Endothelial cell of umbilical vein (primary cell): ENCODE data around the gene ARHGAP28. TPM values are rescaled to one million over a fixed set of nuclear protein-coding genes. Genes with fewer than 3 reads are reported as not detected.

Experiments
- BruUV-seq: library from RNA; stranded (reverse); fragments of 400-500 nt; replicated peaks from 2 replicates; lab custom pipeline; 2021; lab: Mats Ljungman, UMichigan
- CTCF ChIA-PET: fragments of 300-600, 350-600 bp; sonication (Branson Sonifier 250); formaldehyde crosslinking; loops from one replicate; lab custom pipeline; 2021; ENCODE audit warnings: antibody characterized with exemption, inconsistent platforms; lab: Charles Lee
- POLR2A ChIA-PET: fragments of 300-600, 350-600 bp; sonication (Branson Sonifier 250); formaldehyde crosslinking; loops from one replicate; lab custom pipeline; 2021; ENCODE audit warnings: antibody characterized with exemption, inconsistent platforms; lab: Charles Lee
- DNase-seq: peaks from one replicate; pipeline ENCODE4 v3.0.0-alpha.2; 2011; ENCODE audit warnings: low read depth, low spot score
- FAIRE-seq: peaks from 2 replicates; lab custom pipeline; 2011; peaks lifted over from hg19 to GRCh38; lab: Jason Lieb, UNC
- H2AFZ ChIP-seq: 2 replicates; pipeline ENCODE4 v1.6.0; 2012; ENCODE audit warnings: low read depth, low read length, control low read depth, inconsistent platforms
- H3K27ac ChIP-seq: 2 replicates; pipeline ENCODE4 v1.5.1; 2011; ENCODE audit warnings: low read depth, mild to moderate bottlenecking, control low read depth, low read length, moderate library complexity; ENCODE audit not compliant: insufficient read depth
- H3K27me3 ChIP-seq, 2 experiments: 2 replicates each; pipeline versions ENCODE4 v1.6.0 to v1.6.1; 2011; ENCODE audit warnings: low read length in 2 of 2, mixed read lengths in 1 of 2; ENCODE audit not compliant: control insufficient read depth in 2 of 2, insufficient read depth in 2 of 2
- H3K36me3 ChIP-seq, 2 experiments: 2 replicates in 1 of 2; 3 replicates in 1 of 2; pipeline ENCODE4 v1.5.1; 2011; ENCODE audit warnings: low read length in 2 of 2, mild to moderate bottlenecking in 1 of 2, moderate library complexity in 1 of 2; ENCODE audit not compliant: control insufficient read depth in 2 of 2, insufficient read depth in 2 of 2; ENCODE audit errors: extremely low read depth in 1 of 2
- H3K4me1 ChIP-seq: 3 replicates; pipeline ENCODE4 v1.5.1; 2011; ENCODE audit warnings: mild to moderate bottlenecking, low read length; ENCODE audit not compliant: control insufficient read depth, insufficient read depth; ENCODE audit errors: extremely low read depth
- H3K4me2 ChIP-seq: 2 replicates; pipeline ENCODE4 v1.6.1; 2011; ENCODE audit warnings: low read length, control low read depth, mixed read lengths; ENCODE audit not compliant: insufficient read depth
- H3K4me3 ChIP-seq, 3 experiments: fragments of 200-600 bp in 1 of 3; sonication (generic), shearing (Covaris generic) in 1 of 3; replicated peaks in 1 of 3; 2 replicates each; pipeline ENCODE4 v1.5.1; 2011 to 2016; ENCODE audit warnings: control low read depth in 3 of 3, low read length in 3 of 3, mild to moderate bottlenecking in 2 of 3, inconsistent platforms in 1 of 3, low read depth in 1 of 3, moderate library complexity in 1 of 3; ENCODE audit not compliant: insufficient read depth in 1 of 3
- H3K79me2 ChIP-seq: 2 replicates; pipeline ENCODE4 v1.6.0; 2012; ENCODE audit warnings: low read length, inconsistent platforms; ENCODE audit not compliant: control insufficient read depth, insufficient read depth
- H3K9ac ChIP-seq: replicated peaks from 2 replicates; pipeline ENCODE3; 2011; ENCODE audit warnings: low read length, control low read depth; ENCODE audit not compliant: insufficient read depth; ENCODE audit errors: extremely low read depth
- H3K9me1 ChIP-seq: replicated peaks from 3 replicates; pipeline ENCODE4 v1.6.0; 2011; ENCODE audit warnings: mild to moderate bottlenecking, low read length; ENCODE audit not compliant: control insufficient read depth, insufficient read depth; ENCODE audit errors: extremely low read depth
- H3K9me3 ChIP-seq: replicated peaks from 2 replicates; pipeline ENCODE4 v1.5.1; 2012; ENCODE audit warnings: low read length, inconsistent platforms; ENCODE audit not compliant: control insufficient read depth, insufficient read depth
- H4K20me1 ChIP-seq: replicated peaks from 2 replicates; pipeline ENCODE3; 2011; ENCODE audit warnings: mild to moderate bottlenecking, low read length; ENCODE audit not compliant: control insufficient read depth, insufficient read depth; ENCODE audit errors: extremely low read depth
- CTCF ChIP-seq, 2 donors: IDR thresholded peaks; 1 replicate in 1 of 2; 2 replicates in 1 of 2; pipeline ENCODE4 v1.5.1; 2011; ENCODE audit warnings: low read length in 2 of 2, mild to moderate bottlenecking in 2 of 2, moderate library complexity in 2 of 2, control low read depth in 1 of 2, inconsistent platforms in 1 of 2, low read depth in 1 of 2; ENCODE audit not compliant: insufficient read depth in 1 of 2; ENCODE audit errors: extremely low read depth in 1 of 2
- EZH2 ChIP-seq: IDR thresholded peaks from 2 replicates; pipeline ENCODE4 v1.6.1; 2012; ENCODE audit warnings: borderline replicate concordance, low read depth, mild to moderate bottlenecking, moderate library complexity, low read length, inconsistent platforms; ENCODE audit not compliant: severe bottlenecking
- FOS ChIP-seq: IDR thresholded peaks from 2 replicates; pipeline ENCODE4 v1.6.1; 2011; ENCODE audit warnings: mild to moderate bottlenecking, low read length, moderate library complexity, borderline replicate concordance; ENCODE audit not compliant: insufficient read depth
- GATA2 ChIP-seq: IDR thresholded peaks from 2 replicates; pipeline ENCODE4 v1.7.0; 2011; ENCODE audit warnings: low read depth, mild to moderate bottlenecking, moderate library complexity, mixed read lengths, low read length; ENCODE audit not compliant: insufficient read length, insufficient read depth
- JUN ChIP-seq: IDR thresholded peaks from 2 replicates; pipeline ENCODE4 v1.6.1; 2011; ENCODE audit warnings: borderline replicate concordance, low read depth; ENCODE audit not compliant: insufficient read length, insufficient read depth
- MAX ChIP-seq: IDR thresholded peaks from 2 replicates; pipeline ENCODE4 v1.6.1; 2011; ENCODE audit not compliant: insufficient read depth, insufficient read length
- MYC ChIP-seq: IDR thresholded peaks from one replicate; pipeline ENCODE4 v1.6.1; 2011; ENCODE audit warnings: mild to moderate bottlenecking, low read depth, low read length
- POLR2A ChIP-seq: IDR thresholded peaks from 2 replicates; pipeline ENCODE4 v1.6.1; 2012; ENCODE audit warnings: low read depth, mild to moderate bottlenecking, control low read depth, low read length
- POLR2AphosphoS5 ChIP-seq: IDR thresholded peaks from 2 replicates; pipeline ENCODE4 v1.6.1; 2012; ENCODE audit warnings: low read depth, mild to moderate bottlenecking, control low read depth, low read length, moderate library complexity; ENCODE audit not compliant: insufficient read depth
- dilution Hi-C: fragments of 300-500 bp; cut with MboI; formaldehyde crosslinking; loops from one replicate; pipeline ENCODE4 v1.15.0; 2019; ENCODE audit warnings: low sequenced_read_pairs; ENCODE audit not compliant: extremely low pct_ligation_motif_present
- intact Hi-C: fragments of 100-400 bp; cut with micrococcal nuclease; formaldehyde crosslinking; loops from one replicate; pipeline ENCODE4 v1.10.0; 2022
- polyA plus RNA-seq, 4 experiments: library from polyadenylated mRNA; depleted of rRNA in 3 of 4; stranded (reverse) in 3 of 4; unstranded in 1 of 4; fragments of >200 nt; gene quantifications; 2 replicates each; pipeline versions ENCODE4 v1.2.1 to v1.2.3, GENCODE V29; 2011 to 2012; ENCODE audit warnings: missing spikeins in 1 of 4
- total RNA-seq: library from RNA; stranded (reverse); gene quantifications from 2 replicates; pipeline ENCODE4 v1.2.3, GENCODE V29; 2021

Gene ARHGAP28
- total and polyA plus RNA-seq, 2 donors (not counting 3 experiments of a cell fraction or from before 2014, with no cell fraction given): 3.8 to 23.4 TPM

GRCh38 chr18:6857300-6857699 lies 127.8 kb downstream of the ARHGAP28 start:
- no peak overlapping the region for H3K9ac ChIP-seq
- no peaks in the 10 kb centered on the region for H3K27me3 ChIP-seq
- CTCF ChIA-PET: interaction anchor here (0.8 to 1.0 kb wide), 2 partner anchors 28 to 35 kb away, joined by 3 to 4 read pairs; no protein-coding TSS in a partner anchor
- H3K4me2 ChIP-seq: no peak overlapping the region
- DNase-seq (no peak), FAIRE-seq (no peak)
- no peaks in the 10 kb centered on the region for H3K9me1 ChIP-seq
- no peaks in the 10 kb centered on the region for H4K20me1 ChIP-seq
- no peaks in the 10 kb centered on the region for H3K4me1 ChIP-seq
- no peaks in the 10 kb centered on the region for H3K36me3 ChIP-seq
- no peak overlapping the region for H3K4me3 ChIP-seq
- BruUV-seq: no TSS peak
- dilution Hi-C loops: no loop called here
- intact Hi-C loops: no loop called here
- POLR2A ChIA-PET: no interaction called here
- no peaks in the 10 kb centered on the region for H3K79me2 ChIP-seq
- H2AFZ ChIP-seq: no peak overlapping the region
- H3K27ac ChIP-seq: no peak overlapping the region
- no peak for TF ChIP-seq MAX
- no peak for TF ChIP-seq POLR2A
- TF ChIP-seq POLR2AphosphoS5: no peak
- no peak for TF ChIP-seq CTCF (IDR thresholded peaks at IDR 0.05; ENCODE audit: extremely low read depth in 1 of 2, insufficient read depth in 1 of 2, low read depth in 1 of 2, low read length in 2 of 2)
- no peak for TF ChIP-seq EZH2
- TF ChIP-seq FOS: no peak
- no peak for TF ChIP-seq GATA2
- TF ChIP-seq MYC: no peak
- no peak for TF ChIP-seq JUN
- no peaks in the 10 kb centered on the region for H3K9me3 ChIP-seq
